Urinary bladder (tissue), 4 donors: ENCODE data around the gene CCHCR1. TPM values are rescaled to one million over a fixed set of nuclear protein-coding genes. Genes with fewer than 3 reads are reported as not detected.
A peak's percentile ranks its signal among the peaks of the same experiment; 100 is the strongest.

Source experiments
- DNase-seq: peaks from one replicate; pipeline ENCODE4 v3.0.0-alpha.2; 2015; ENCODE audit errors: extremely low spot score
- H3K27ac ChIP-seq: one replicate; pipeline ENCODE4 v1.5.1; 2013; ENCODE audit warnings: low read depth, mild to moderate bottlenecking, moderate library complexity
- H3K36me3 ChIP-seq: one replicate; pipeline ENCODE4 v1.6.1; 2013; ENCODE audit warnings: mild to moderate bottlenecking, moderate library complexity; ENCODE audit not compliant: insufficient read depth
- H3K4me1 ChIP-seq: one replicate; pipeline ENCODE4 v1.6.1; 2013; ENCODE audit warnings: mild to moderate bottlenecking, moderate library complexity; ENCODE audit not compliant: insufficient read depth
- H3K4me3 ChIP-seq: one replicate; pipeline ENCODE4 v1.5.1; 2013; ENCODE audit warnings: low read depth, low read length
- WGBS: extraction: QIAGEN DNeasy Blood & Tissue Kit; methylation state at CpG from one replicate; pipeline ENCODE4 v1.1.7; 2013; 5-methylcytosine and 5-hydroxymethylcytosine counted together
- polyA plus RNA-seq: library from polyadenylated mRNA; stranded (reverse); fragments of 200-250 nt; gene quantifications from one replicate; pipeline ENCODE4 v1.2.3, GENCODE V29; 2013
- total RNA-seq: library from RNA; depleted of rRNA; stranded (reverse); fragments of >200 nt; gene quantifications from one replicate; pipeline ENCODE4 v1.2.3, GENCODE V29; 2014
- donor health status: healthy with polysubstance abuse.
- donor health status: healthy.

Gene CCHCR1
- total and polyA plus RNA-seq, 2 donors: 16.0 to 18.2 TPM

GRCh38 chr6:31122791-31123706, 34.6 kb downstream of the CCHCR1 start:
- peak; percentile 73 for DNase-seq
- 43% methylated on average over 16 of the region's 16 CpGs for WGBS
- Histone ChIP-seq H3K27ac (peak overlapping the region; percentile 55), H3K4me1 (no peaks in the 10 kb centered on the region), H3K4me3 (no peak overlapping the region), H3K36me3 (no peaks in the 10 kb centered on the region)

DNA sequence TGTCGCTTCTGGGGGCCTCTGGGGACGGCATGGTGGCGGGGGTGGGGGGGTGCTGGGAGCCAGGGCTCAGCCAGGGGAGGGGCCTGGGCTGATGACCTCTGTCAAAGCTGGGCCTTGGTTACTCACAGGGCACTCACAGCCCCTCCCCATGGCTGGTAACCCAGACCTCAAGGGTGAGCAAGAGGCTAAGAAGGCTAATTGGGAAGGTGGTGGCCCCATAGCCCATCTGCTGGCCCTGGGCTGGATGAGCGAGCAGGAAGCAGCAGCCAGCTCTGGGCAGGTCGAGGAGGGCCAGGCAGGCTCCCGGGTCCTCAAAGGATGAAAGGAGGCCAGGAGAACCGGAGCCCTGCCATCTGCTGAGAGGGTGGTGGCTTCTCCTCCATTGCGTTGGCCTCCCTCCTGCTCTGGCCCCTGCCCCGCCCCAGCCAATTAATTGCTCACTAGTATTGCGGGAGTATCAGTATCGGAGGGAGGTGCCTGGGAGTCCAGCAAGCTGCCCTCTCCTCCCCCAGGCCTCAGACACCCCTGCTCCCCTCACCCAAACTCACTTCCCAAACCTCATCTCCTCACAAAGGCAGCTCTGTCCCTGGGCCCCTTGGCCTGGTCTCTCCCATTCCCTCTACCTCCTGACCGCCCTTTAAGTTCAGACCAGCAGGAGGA, 36.3 kb downstream of the CCHCR1 start:
- no peak overlapping the region for H3K4me3 ChIP-seq
- H3K27ac ChIP-seq: no peak overlapping the region
- H3K4me1 ChIP-seq: no peaks in the 10 kb centered on the region
- 88% methylated on average over 12 of the region's 12 CpGs for WGBS
- no peak for DNase-seq
- no peaks in the 10 kb centered on the region for H3K36me3 ChIP-seq

- H3K4me1 ChIP-seq: no peaks in the 10 kb centered on the region
- H3K27ac ChIP-seq: no peak within 1 kb of the TSS
- WGBS: 85% methylated on average over 26 of the region's 26 CpGs
- no peak for DNase-seq
- H3K36me3 ChIP-seq: no peaks in the 10 kb centered on the region
- H3K4me3 ChIP-seq: no peak within 1 kb of the TSS
Measured at GRCh38 chr6:31120151-31120915, 37.3 kb downstream of the CCHCR1 start, which contains the start of gene CDSN. CDSN (minus strand) TSS chr6:31120446; CDS start chr6:31120419, 27 bp downstream.

DNA sequence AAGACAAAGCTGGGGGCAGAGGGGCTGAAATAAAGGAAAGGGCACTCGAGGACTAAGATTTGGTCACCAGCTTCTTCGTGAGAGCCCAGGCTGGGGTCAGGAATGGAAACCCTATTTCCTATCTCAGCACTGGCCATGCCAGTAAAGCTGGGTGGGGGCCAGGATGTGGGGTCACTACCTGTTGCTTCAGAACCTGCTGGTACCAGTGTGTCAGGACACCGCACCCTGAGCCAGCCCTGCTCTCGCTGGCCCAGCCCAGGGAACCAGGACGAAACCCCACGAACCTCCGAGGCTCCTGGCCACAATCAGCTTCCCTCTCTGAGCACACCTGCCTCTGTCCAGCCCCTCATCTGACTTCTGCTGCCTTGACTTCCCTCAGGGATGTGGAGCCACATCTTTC, 39.4 kb downstream of the CCHCR1 start:
- WGBS: 83% methylated on average over 7 of the region's 7 CpGs
- Histone ChIP-seq H3K36me3 (no peaks in the 10 kb centered on the region), H3K4me1 (no peaks in the 10 kb centered on the region), H3K27ac (no peak overlapping the region), H3K4me3 (no peak overlapping the region)
- DNase-seq: no peak

- no peak overlapping the region for H3K27ac ChIP-seq
- no peak for DNase-seq
- H3K4me1 ChIP-seq: no peaks in the 10 kb centered on the region
- WGBS: 74% methylated on average over 19 of the region's 19 CpGs
- H3K4me3 ChIP-seq: no peak overlapping the region
- no peaks in the 10 kb centered on the region for H3K36me3 ChIP-seq
Measured at GRCh38 chr6:31116661-31117385, 40.8 kb downstream of the CCHCR1 start.

GRCh38 chr6:31115941-31116560, 41.6 kb downstream of the CCHCR1 start:
- WGBS: 94% methylated on average over 12 of the region's 12 CpGs
- no peaks in the 10 kb centered on the region for H3K4me1 ChIP-seq
- H3K27ac ChIP-seq: no peak overlapping the region
- no peaks in the 10 kb centered on the region for H3K36me3 ChIP-seq
- no peak for DNase-seq
- no peak overlapping the region for H3K4me3 ChIP-seq

- DNase-seq: no peak
- no peaks in the 10 kb centered on the region for H3K4me1 ChIP-seq
- H3K4me3 ChIP-seq: no peak overlapping the region
- 67% methylated on average over 9 of the region's 9 CpGs for WGBS
- H3K36me3 ChIP-seq: no peaks in the 10 kb centered on the region
- peak overlapping the region; percentile 74 for H3K27ac ChIP-seq
Measured at GRCh38 chr6:31114970-31115849, 42.4 kb downstream of the CCHCR1 start.

GRCh38 chr6:31114541-31114878, 43.1 kb downstream of the CCHCR1 start, which contains the start of gene PSORS1C1:
PSORS1C1 (plus strand) TSS chr6:31114800; CDS start chr6:31129633, 14,833 bp downstream.
- H3K4me1 ChIP-seq: no peaks in the 10 kb centered on the region
- H3K4me3 ChIP-seq: no peak within 1 kb of the TSS
- H3K27ac ChIP-seq: peak within 1 kb of the TSS; percentile 74
- H3K36me3 ChIP-seq: no peaks in the 10 kb centered on the region
- 11% methylated on average over 3 of the region's 3 CpGs for WGBS
- no peak for DNase-seq

GRCh38 chr6:31113861-31114540, 43.6 kb downstream of the CCHCR1 start:
- Histone ChIP-seq H3K4me3 (no peak overlapping the region), H3K36me3 (no peaks in the 10 kb centered on the region), H3K27ac (peak overlapping the region; percentile 74), H3K4me1 (no peaks in the 10 kb centered on the region)
- DNase-seq: no peak
- WGBS: 57% methylated on average over 7 of the region's 7 CpGs

DNA sequence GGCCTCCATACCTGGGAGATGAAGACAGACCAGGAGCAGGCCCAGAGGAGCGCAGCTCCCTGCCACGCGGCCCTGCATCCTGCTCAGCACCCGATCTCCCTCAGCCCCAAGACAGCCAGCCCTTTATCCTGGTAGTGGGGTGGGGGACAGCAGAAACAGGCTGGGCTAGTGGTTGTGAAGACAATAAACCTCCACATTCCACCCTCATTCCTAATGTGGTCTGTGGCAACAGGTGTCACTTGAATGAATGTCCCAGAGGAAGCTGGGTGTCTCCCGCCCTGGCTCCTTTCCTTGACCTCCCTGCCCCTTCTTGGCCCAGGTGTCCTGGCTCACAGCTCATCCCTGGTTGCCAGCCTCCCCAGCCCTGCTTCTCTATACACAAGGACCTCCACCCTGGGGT, 45.1 kb downstream of the CCHCR1 start, which contains the start of gene C6orf15:
C6orf15 (minus strand) TSS at position 98 of the 400 bp plus-strand sequence; CDS start at position 78, 20 bp downstream.
- 91% methylated on average over 5 of the region's 5 CpGs for WGBS
- H3K4me1 ChIP-seq: no peaks in the 10 kb centered on the region
- H3K4me3 ChIP-seq: no peak within 1 kb of the TSS
- no peak within 1 kb of the TSS for H3K27ac ChIP-seq
- DNase-seq: no peak
- no peaks in the 10 kb centered on the region for H3K36me3 ChIP-seq

DNA sequence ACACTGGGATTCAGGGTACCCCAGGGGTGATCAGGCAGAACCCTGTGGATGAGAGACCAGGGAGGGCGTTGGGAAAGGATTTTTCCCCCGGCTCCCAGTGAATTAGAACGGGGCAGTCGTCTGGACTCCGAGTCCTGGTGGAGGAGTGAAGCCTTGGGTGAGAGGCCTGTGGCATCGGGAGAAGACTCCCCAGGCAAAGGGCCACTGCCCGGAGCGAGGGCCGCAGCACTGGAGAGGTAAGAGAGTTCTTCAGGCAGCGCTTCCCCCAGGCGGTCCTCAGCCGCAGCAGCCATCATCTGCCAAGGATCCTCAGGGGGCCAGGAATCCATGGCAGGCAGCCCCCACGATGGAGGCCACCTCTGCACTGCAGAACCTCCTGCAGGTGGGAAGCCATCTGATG, 45.9 kb downstream of the CCHCR1 start:
- WGBS: 90% methylated on average over 13 of the region's 13 CpGs
- Histone ChIP-seq H3K4me3 (no peak overlapping the region), H3K27ac (no peak overlapping the region), H3K4me1 (no peaks in the 10 kb centered on the region), H3K36me3 (no peaks in the 10 kb centered on the region)
- DNase-seq: no peak
